Endothelial cell of umbilical vein (primary cell): ENCODE results near the gene HNRNPLL. TPM values are rescaled to one million over a fixed set of nuclear protein-coding genes. Genes with fewer than 3 reads are reported as not detected.

ENCODE experiments used
- polyA plus RNA-seq, 4 experiments: library from polyadenylated mRNA; depleted of rRNA in 3 of 4; stranded (reverse) in 3 of 4; unstranded in 1 of 4; fragments of >200 nt; gene quantifications; 2 replicates each; pipeline versions ENCODE4 v1.2.1 to v1.2.3, GENCODE V29; 2011 to 2012; ENCODE audit warnings: missing spikeins in 1 of 4
- total RNA-seq: library from RNA; stranded (reverse); gene quantifications from 2 replicates; pipeline ENCODE4 v1.2.3, GENCODE V29; 2021

HNRNPLL gene
- total and polyA plus RNA-seq, 2 donors (not counting 3 experiments of a cell fraction or from before 2014, with no cell fraction given): 19.8 to 56.2 TPM

Other genes starting within 250 kb of the HNRNPLL start
- gene ATL2, start 225.7 kb downstream of the HNRNPLL start, total RNA-seq: 45.5 and 46.3 TPM in 2 replicates
- gene ATL2, start 225.7 kb downstream of the HNRNPLL start, polyA plus RNA-seq: 14.9 and 23.9 TPM in 2 replicates
- 5.4 and 6.1 TPM in 2 replicates for gene GALM, start 63.2 kb upstream of the HNRNPLL start, total RNA-seq
- gene GALM, start 63.2 kb upstream of the HNRNPLL start, polyA plus RNA-seq: 4.6 and 4.8 TPM in 2 replicates
- gene SRSF7, start 148.4 kb upstream of the HNRNPLL start, total RNA-seq: 202 and 204 TPM in 2 replicates
- 118 and 165 TPM in 2 replicates for gene SRSF7, start 148.4 kb upstream of the HNRNPLL start, polyA plus RNA-seq
- gene GEMIN6, start 175.3 kb upstream of the HNRNPLL start, total RNA-seq: 14.4 and 19.7 TPM in 2 replicates
- 4.7 and 6.0 TPM in 2 replicates for gene GEMIN6, start 175.3 kb upstream of the HNRNPLL start, polyA plus RNA-seq